ENCODE measurements around the gene PDZD2.

DNA sequence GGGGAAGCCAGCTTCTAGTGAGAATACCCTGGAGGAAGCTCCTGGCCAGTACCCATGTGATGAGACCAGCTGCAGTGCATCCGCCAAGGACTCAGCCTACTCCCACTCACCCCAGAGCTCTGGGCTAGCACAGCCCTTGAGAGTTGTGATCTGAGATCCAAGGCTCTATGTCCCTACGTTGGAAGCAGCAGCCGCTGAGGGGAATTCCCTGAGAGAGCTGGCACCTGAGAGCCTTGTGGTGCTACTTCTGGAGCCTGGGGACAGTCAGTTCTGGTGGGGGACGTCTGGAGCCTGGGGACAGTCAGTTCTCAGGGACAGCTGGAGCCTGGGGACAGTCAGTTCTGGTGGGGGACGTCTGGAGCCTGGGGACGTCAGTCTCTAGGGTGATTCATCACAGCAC, 39.2 kb downstream of the PDZD2 start:
- TF ChIP-seq POLR2A (IDR thresholded peaks at IDR 0.05) (no peak), POLR2AphosphoS5 (IDR thresholded peaks at IDR 0.05) (no peak), EP300 (IDR thresholded peaks at IDR 0.05) (no peak)
- TF ChIP-seq, protein P1, sequence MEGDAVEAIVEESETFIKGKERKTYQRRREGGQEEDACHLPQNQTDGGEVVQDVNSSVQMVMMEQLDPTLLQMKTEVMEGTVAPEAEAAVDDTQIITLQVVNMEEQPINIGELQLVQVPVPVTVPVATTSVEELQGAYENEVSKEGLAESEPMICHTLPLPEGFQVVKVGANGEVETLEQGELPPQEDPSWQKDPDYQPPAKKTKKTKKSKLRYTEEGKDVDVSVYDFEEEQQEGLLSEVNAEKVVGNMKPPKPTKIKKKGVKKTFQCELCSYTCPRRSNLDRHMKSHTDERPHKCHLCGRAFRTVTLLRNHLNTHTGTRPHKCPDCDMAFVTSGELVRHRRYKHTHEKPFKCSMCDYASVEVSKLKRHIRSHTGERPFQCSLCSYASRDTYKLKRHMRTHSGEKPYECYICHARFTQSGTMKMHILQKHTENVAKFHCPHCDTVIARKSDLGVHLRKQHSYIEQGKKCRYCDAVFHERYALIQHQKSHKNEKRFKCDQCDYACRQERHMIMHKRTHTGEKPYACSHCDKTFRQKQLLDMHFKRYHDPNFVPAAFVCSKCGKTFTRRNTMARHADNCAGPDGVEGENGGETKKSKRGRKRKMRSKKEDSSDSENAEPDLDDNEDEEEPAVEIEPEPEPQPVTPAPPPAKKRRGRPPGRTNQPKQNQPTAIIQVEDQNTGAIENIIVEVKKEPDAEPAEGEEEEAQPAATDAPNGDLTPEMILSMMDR (IDR thresholded peaks at IDR 0.05) = no peak

Data from stomach (tissue), 4 donors.